SU-DHL-6 (cell line): ENCODE data around the gene SIL1.

Source experiments
- EZH2phosphoT487 ChIP-seq: fragments of 200-600 bp; sonication (generic), shearing (Covaris generic); conservative IDR thresholded peaks from 2 replicates; pipeline ENCODE4 v1.6.1; 2018; ENCODE audit warnings: mild to moderate bottlenecking, antibody characterized with exemption, low read length, moderate library complexity, mixed read lengths
- TF ChIP-seq, protein P1 (sequence below): fragments of 200-600 bp; sonication (generic); IDR thresholded peaks from one replicate; pipeline ENCODE4 v1.5.1; 2017; ENCODE audit warnings: antibody characterized with exemption, mild to moderate bottlenecking, low read length, moderate library complexity; ENCODE audit not compliant: insufficient read depth, poor library complexity, severe bottlenecking

DNA sequence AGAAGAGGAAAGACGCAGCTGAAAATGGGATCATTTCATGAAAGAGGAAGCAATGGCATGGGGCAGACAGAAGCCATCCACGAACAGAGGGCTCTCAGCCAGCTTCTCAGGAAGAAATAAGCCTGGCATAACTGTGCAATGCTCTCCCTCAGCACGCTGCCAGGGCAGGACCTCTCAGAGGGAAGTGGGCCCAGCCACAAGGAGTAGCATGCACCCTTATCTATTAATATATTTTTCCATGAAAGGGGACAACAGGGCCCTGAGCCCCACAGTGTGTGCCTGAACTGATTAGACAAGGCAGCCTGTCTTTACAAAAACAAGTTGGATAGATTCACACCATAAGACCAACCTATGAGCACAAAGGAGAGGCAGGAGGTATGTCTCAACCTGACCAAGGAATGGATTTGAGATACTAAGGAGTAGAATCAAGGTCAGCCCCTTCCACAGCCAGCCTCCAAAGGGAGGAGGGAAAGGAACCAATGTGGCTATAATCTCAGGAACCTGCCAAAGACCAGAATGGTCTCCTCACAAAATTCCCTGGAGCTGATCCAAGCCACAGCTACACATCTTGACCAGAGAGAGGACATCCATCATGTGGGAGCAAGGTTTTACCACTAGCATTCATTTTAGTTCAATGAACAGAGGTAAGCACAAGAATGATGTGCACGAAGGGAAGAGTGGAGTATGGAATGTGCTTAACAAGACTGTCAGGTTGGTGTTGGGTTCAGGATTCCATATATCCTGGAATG lies 154.8 kb downstream of the SIL1 start:
- TF ChIP-seq, protein P1, sequence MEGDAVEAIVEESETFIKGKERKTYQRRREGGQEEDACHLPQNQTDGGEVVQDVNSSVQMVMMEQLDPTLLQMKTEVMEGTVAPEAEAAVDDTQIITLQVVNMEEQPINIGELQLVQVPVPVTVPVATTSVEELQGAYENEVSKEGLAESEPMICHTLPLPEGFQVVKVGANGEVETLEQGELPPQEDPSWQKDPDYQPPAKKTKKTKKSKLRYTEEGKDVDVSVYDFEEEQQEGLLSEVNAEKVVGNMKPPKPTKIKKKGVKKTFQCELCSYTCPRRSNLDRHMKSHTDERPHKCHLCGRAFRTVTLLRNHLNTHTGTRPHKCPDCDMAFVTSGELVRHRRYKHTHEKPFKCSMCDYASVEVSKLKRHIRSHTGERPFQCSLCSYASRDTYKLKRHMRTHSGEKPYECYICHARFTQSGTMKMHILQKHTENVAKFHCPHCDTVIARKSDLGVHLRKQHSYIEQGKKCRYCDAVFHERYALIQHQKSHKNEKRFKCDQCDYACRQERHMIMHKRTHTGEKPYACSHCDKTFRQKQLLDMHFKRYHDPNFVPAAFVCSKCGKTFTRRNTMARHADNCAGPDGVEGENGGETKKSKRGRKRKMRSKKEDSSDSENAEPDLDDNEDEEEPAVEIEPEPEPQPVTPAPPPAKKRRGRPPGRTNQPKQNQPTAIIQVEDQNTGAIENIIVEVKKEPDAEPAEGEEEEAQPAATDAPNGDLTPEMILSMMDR = no peak
- TF ChIP-seq EZH2phosphoT487 = no peak
